Calu3 (cell line): ENCODE data around the gene TRAF3IP3. TPM values are rescaled to one million over a fixed set of nuclear protein-coding genes. Genes with fewer than 3 reads are reported as not detected.

Experiments used
- BruUV-seq: library from RNA; stranded (reverse); fragments of 400-500 nt; replicated peaks from 2 replicates; lab custom pipeline; 2021; lab: Mats Ljungman, UMichigan
- CTCF ChIA-PET: fragments of 300-600 bp; sonication (Branson Sonifier 250); formaldehyde crosslinking; loops from one replicate; lab custom pipeline; 2022; ENCODE audit warnings: antibody characterized with exemption; lab: Charles Lee
- DNase-seq: peaks from one replicate; pipeline ENCODE4 v3.0.0; 2022
- H3K27ac Mint-ChIP-seq: one replicate; pipeline ENCODE4 v1.8.0; 2022; ENCODE audit warnings: mixed read lengths; ENCODE audit not compliant: unreplicated experiment
- H3K27me3 Mint-ChIP-seq: one replicate; pipeline ENCODE4 v1.8.0; 2022; ENCODE audit warnings: mixed read lengths; ENCODE audit not compliant: unreplicated experiment
- H3K36me3 Mint-ChIP-seq: one replicate; pipeline ENCODE4 v1.8.0; 2022; ENCODE audit warnings: mild to moderate bottlenecking, moderate library complexity, mixed read lengths; ENCODE audit not compliant: insufficient read depth, unreplicated experiment
- H3K4me1 Mint-ChIP-seq: one replicate; pipeline ENCODE4 v1.8.0; 2022; ENCODE audit warnings: mild to moderate bottlenecking, low read depth, mixed read lengths; ENCODE audit not compliant: unreplicated experiment
- H3K4me3 Mint-ChIP-seq: one replicate; pipeline ENCODE4 v1.8.0; 2022; ENCODE audit warnings: mild to moderate bottlenecking, low read depth, moderate library complexity, mixed read lengths; ENCODE audit not compliant: unreplicated experiment
- H3K9me3 Mint-ChIP-seq: one replicate; pipeline ENCODE4 v1.8.0; 2022; ENCODE audit warnings: low read depth, mixed read lengths; ENCODE audit not compliant: unreplicated experiment
- intact Hi-C: fragments of 100-400 bp; cut with micrococcal nuclease; formaldehyde crosslinking; loops from one replicate; pipeline ENCODE4 v1.10.0; 2022; ENCODE audit not compliant: unreplicated experiment
- total RNA-seq: library from RNA; stranded (reverse); gene quantifications from 2 replicates; pipeline ENCODE4 v1.2.3, GENCODE V29; 2022
- TF ChIP-seq, protein P1 (sequence below): fragments of 200-600 bp; IDR thresholded peaks from one replicate; pipeline ENCODE4 v1.8.0; 2022; ENCODE audit warnings: antibody characterized with exemption; ENCODE audit not compliant: unreplicated experiment

The TRAF3IP3 gene
- total RNA-seq, 1 experiment from 2014 or later = not detected

DNA sequence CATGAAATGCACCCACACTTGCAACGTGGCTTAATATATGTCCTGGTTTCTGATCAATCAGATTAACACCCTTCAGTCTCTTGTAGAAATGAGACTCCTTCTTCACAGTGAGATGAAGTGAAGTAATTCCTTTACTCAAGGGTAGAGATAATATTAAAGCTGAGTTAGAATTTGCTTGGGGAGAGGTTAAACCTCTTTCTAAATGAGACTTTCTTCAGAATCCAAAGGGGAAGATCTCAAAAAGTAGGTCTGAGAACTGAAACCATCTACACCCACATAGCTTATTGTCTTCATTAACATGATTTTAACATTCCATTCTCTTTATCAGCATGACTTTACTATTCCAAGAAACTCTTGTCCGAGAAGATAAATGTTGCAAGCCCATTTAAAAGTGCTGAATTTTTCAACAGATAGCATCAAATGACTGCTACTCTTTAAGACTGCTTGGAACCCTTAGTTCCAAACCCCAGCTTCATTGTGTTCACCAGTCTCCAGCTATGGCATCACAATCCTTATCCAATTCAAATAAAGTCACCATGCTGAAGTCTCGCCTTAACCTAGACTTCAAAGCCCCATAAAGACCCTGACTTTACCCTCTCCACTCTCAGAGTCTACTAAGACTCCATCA, 19.2 kb upstream of the TRAF3IP3 start:
- TF ChIP-seq, protein P1, sequence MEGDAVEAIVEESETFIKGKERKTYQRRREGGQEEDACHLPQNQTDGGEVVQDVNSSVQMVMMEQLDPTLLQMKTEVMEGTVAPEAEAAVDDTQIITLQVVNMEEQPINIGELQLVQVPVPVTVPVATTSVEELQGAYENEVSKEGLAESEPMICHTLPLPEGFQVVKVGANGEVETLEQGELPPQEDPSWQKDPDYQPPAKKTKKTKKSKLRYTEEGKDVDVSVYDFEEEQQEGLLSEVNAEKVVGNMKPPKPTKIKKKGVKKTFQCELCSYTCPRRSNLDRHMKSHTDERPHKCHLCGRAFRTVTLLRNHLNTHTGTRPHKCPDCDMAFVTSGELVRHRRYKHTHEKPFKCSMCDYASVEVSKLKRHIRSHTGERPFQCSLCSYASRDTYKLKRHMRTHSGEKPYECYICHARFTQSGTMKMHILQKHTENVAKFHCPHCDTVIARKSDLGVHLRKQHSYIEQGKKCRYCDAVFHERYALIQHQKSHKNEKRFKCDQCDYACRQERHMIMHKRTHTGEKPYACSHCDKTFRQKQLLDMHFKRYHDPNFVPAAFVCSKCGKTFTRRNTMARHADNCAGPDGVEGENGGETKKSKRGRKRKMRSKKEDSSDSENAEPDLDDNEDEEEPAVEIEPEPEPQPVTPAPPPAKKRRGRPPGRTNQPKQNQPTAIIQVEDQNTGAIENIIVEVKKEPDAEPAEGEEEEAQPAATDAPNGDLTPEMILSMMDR = no peak
- no peaks in the 10 kb centered on the region for H3K27me3 Mint-ChIP-seq
- H3K4me1 Mint-ChIP-seq = peaks cover 17% of the 10 kb centered on the region
- BruUV-seq = no TSS peak
- DNase-seq = no peak
- peaks cover 2% of the 10 kb centered on the region for H3K9me3 Mint-ChIP-seq
- intact Hi-C loops = no loop called here
- CTCF ChIA-PET = no interaction called here
- no peak overlapping the region for H3K4me3 Mint-ChIP-seq
- H3K36me3 Mint-ChIP-seq = no peaks in the 10 kb centered on the region
- H3K27ac Mint-ChIP-seq = no peak overlapping the region

DNA sequence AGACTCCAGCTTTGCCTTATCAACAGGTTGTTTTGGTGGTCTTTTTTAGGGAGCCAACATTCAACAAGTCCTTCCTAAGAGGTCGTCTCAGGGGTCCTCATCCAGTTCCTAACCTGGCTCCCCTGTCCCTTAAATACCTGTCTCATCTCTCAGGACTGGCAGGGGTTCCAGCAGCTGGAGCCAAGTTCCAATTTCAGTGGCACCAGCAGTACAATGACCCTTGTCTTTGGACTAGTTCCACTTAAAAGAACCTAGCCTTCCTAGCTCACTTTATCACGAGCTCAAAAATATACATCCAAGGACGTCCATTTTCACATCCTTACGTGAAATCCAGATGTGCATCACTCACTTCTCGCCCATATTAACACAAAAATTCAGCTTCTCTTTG, 18.7 kb upstream of the TRAF3IP3 start:
- peaks cover 2% of the 10 kb centered on the region for H3K9me3 Mint-ChIP-seq
- no peak overlapping the region for H3K4me3 Mint-ChIP-seq
- CTCF ChIA-PET = no interaction called here
- TF ChIP-seq, protein P1 = no peak
- intact Hi-C loops = no loop called here
- peaks cover 22% of the 10 kb centered on the region for H3K4me1 Mint-ChIP-seq
- no peaks in the 10 kb centered on the region for H3K27me3 Mint-ChIP-seq
- no peaks in the 10 kb centered on the region for H3K36me3 Mint-ChIP-seq
- no TSS peak for BruUV-seq
- no peak for DNase-seq
- no peak overlapping the region for H3K27ac Mint-ChIP-seq

DNA sequence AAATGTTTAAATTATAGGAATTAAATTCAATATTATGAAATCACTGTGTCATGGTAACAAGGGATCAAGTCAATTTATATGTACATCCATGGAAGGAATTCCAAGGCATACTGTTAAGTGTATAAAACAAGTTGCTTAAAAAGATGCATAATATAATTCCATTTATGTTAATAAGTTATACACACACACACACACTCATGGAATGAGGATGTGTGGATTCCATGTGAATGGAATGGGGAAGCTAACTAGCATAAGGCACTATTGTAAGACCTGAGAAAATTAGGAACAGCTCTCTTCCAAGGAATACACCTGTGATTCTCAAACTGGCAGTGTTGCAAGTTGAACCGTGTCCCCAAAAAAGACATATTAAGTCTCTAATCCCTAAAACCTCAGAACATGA, 17.6 kb upstream of the TRAF3IP3 start:
- H3K4me3 Mint-ChIP-seq = no peak overlapping the region
- H3K27me3 Mint-ChIP-seq = no peaks in the 10 kb centered on the region
- DNase-seq = no peak
- TF ChIP-seq, protein P1 = no peak
- CTCF ChIA-PET = interaction anchor here (0.9 kb wide), 1 partner anchor 11 kb away, joined by 3 read pairs; no protein-coding TSS in a partner anchor
- intact Hi-C loops = no loop called here
- H3K4me1 Mint-ChIP-seq = peaks cover 33% of the 10 kb centered on the region
- BruUV-seq = no TSS peak
- no peaks in the 10 kb centered on the region for H3K36me3 Mint-ChIP-seq
- peaks cover 2% of the 10 kb centered on the region for H3K9me3 Mint-ChIP-seq
- H3K27ac Mint-ChIP-seq = no peak overlapping the region

DNA sequence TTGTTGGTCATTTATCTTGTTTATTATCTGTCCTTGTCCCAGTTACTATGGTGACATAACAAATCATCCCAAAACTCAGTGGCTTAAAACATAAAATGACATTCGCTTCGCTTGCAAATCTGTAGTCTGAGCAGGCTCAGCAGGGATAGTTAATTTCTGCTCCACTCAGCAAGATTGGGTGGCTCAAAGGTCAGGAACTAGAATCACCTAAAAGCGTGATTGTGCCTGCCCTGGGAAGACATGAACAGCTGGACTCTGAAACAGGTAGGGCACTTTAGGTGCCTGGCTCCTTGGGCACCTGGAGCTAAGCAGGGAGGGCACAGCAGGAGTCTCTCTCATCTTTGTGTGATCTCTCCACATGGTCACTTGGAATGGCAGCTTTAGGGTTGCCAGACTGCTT, 14.7 kb upstream of the TRAF3IP3 start:
- BruUV-seq = no TSS peak
- Mint-ChIP-seq H3K4me1 (peaks cover 35% of the 10 kb centered on the region), H3K27me3 (no peaks in the 10 kb centered on the region), H3K9me3 (peaks cover 2% of the 10 kb centered on the region), H3K27ac (no peak overlapping the region), H3K4me3 (no peak overlapping the region), H3K36me3 (no peaks in the 10 kb centered on the region)
- intact Hi-C loops = no loop called here
- TF ChIP-seq, protein P1 = no peak
- CTCF ChIA-PET = interaction anchor here (1.5 kb wide), 1 partner anchor 172 kb away, joined by 3 read pairs; no protein-coding TSS in a partner anchor
- no peak for DNase-seq
